GM21515 (cell line): Measurements from ENCODE around the gene COL20A1.
"Not testable (repeated sequence)": the region's sequence is repeated elsewhere in the genome, so short reads cannot be mapped to it uniquely, and the experiment has no call there.

ENCODE experiments used
- ATAC-seq: cut with Tn5 transposase; IDR thresholded peaks from one replicate; pipeline ENCODE4 v1.9.1; 2021; ENCODE audit not compliant: unreplicated experiment

The COL20A1 gene

GRCh38 chr20:63292904-63293303 lies at the start of gene COL20A1:
Gene COL20A1, plus strand, starts transcription at chr20:63293186. Its CDS starts 1,922 bp downstream, at chr20:63295108.
- ATAC-seq = no peak

GRCh38 chr20:63243604-63244247 lies 49.3 kb upstream of the COL20A1 start:
- ATAC-seq = no peak

GRCh38 chr20:63244468-63244867 lies 48.5 kb upstream of the COL20A1 start:
- ATAC-seq = no peak

- ATAC-seq = no peak
Observed at GRCh38 chr20:63246490-63247288, 46.3 kb upstream of the COL20A1 start.

- no peak for ATAC-seq
Observed at GRCh38 chr20:63247671-63248228, 45.2 kb upstream of the COL20A1 start.

GRCh38 chr20:63248835-63249591 lies 44.0 kb upstream of the COL20A1 start:
- ATAC-seq = no peak

- no peak for ATAC-seq
Observed at GRCh38 chr20:63249891-63250290, 43.1 kb upstream of the COL20A1 start.

- ATAC-seq = not testable (repeated sequence)
Observed at GRCh38 chr20:63251350-63251749, 41.6 kb upstream of the COL20A1 start.

GRCh38 chr20:63252284-63252711 lies 40.7 kb upstream of the COL20A1 start:
- ATAC-seq = no peak

- no peak for ATAC-seq
Observed at GRCh38 chr20:63253065-63253437, 39.9 kb upstream of the COL20A1 start.

GRCh38 chr20:63253438-63254231 lies 39.4 kb upstream of the COL20A1 start:
- ATAC-seq = no peak

- ATAC-seq = no peak
Observed at GRCh38 chr20:63254232-63254605, 38.8 kb upstream of the COL20A1 start, which contains the start of gene NKAIN4. Gene NKAIN4, minus strand, starts transcription at chr20:63254463. Its CDS starts 13 bp downstream, at chr20:63254450.

GRCh38 chr20:63254606-63255384 lies 38.2 kb upstream of the COL20A1 start:
- no peak for ATAC-seq

- no peak for ATAC-seq
Observed at GRCh38 chr20:63255931-63256704, 36.9 kb upstream of the COL20A1 start.

GRCh38 chr20:63256954-63257353 lies 36.0 kb upstream of the COL20A1 start:
- no peak for ATAC-seq

GRCh38 chr20:63257629-63258028 lies 35.4 kb upstream of the COL20A1 start:
- ATAC-seq = no peak

- ATAC-seq = no peak
Observed at GRCh38 chr20:63258781-63259180, 34.2 kb upstream of the COL20A1 start.

- ATAC-seq = no peak
Observed at GRCh38 chr20:63259734-63260460, 33.1 kb upstream of the COL20A1 start.
